H4 (cell line): Measurements from ENCODE around the gene C5orf34. TPM values are rescaled to one million over a fixed set of nuclear protein-coding genes. Genes with fewer than 3 reads are reported as not detected.
"Not testable (repeated sequence)": the region's sequence is repeated elsewhere in the genome, so short reads cannot be mapped to it uniquely, and the experiment has no call there.

Experiments
- DNase-seq: peaks from one replicate; pipeline ENCODE4 v3.0.0-alpha.2; 2015; ENCODE audit warnings: low spot score
- total RNA-seq: library from RNA; depleted of rRNA; stranded (reverse); fragments of >200 nt; shearing (Covaris generic); gene quantifications from 2 replicates; pipeline ENCODE4 v1.2.3, GENCODE V29; 2014; rRNA removed

Gene C5orf34, protein sequence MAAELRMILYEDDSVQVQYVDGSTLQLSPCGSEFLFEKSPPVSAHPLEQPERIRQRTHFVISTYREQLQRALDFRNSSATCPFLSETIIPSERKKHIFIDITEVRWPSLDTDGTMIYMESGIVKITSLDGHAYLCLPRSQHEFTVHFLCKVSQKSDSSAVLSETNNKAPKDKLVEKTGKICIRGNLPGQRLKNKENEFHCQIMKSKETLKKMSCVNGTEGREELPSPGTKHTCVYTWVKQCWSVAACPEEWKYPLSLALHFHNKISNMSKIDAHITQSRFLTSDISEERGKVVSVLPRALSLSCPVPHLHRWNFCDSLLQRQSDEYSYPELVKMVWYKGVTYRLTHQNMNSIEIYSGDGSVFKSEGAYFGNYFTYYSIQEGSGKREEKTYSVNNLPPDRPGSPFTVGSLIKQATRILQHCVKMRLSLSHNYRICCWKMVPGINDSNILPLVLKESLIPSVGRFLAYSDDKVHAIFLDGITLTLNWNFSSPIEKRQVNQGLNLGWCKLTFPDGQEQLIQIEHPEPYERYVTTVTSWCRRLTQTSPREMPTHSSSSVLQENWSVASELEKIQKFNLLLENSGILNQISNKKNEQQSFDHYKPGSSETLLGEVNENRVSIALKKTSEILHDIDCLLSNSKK
- total RNA-seq = 14.4 and 15.1 TPM in 2 replicates

DNA sequence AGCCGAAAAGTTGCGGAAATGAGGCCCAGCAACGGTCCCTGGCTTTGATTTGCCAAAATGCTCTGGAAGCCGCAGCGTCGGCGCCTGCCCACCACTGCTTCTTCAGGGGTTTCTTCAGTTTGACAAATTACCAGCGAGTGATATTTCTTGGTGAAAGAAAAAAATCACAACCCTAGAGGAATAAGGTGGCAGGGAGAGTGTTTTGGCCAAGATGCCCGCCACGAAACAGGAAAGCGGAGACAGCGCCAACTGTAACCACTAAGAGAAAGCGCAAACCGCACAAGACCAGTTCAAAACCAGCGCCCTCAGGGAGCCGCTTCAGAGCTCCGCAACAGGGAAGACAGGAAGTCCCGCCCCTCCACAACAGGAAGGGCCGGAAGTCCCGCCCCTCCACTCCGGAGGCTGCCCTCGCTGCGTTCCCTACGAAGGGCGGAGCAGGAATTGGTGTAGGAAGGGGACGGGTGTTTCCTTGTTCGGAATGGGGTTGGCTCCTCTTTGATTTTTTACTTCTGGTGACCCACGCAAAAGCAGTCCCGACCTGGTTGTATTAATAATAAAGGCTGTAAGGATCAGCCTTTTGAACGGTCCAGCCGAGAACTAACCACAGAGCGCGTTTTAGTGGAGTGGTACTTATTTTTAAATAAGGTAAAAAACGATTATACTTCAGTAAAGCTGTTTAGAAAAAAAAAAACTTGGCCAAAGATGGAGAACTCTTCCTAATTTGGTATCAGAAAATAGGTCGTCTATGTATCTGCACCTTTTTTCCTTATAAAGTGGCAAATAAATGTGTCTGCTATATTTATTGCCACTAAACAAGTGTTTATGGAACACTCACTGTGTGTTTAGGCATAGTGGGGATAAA lies at the start of gene C5orf34:
TSS of gene C5orf34 (minus strand) at position 333 of the 862 bp plus-strand sequence. CDS start 5,809 bp downstream, outside the sequence.
- peak; percentile 95 for DNase-seq

DNA sequence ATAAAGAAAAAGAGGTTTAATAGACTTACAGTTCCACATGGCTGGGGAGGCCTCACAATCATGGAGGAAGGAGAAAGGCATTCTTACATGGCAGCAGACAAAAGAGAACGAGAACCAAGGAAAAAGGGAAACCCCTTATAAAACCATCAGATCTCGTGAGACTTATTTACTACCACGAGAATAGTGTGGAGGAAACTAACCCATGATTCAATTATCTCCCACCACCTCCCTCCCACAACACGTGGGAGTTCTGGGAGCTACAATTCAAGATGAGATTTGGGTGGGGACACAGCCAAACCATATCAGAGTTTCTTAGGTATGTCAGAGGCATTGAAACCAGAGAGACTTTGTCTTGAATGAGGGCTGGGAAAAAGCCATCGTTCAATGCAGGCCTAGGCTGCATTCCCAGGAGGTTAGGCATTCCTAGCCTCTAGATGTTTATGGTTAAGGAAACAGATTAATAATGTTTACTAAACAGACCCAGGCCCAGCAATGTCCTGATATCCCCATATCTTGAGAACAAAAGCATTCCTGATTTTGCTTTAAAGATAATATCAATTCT lies 49.4 kb upstream of the C5orf34 start:
- DNase-seq = no peak

DNA sequence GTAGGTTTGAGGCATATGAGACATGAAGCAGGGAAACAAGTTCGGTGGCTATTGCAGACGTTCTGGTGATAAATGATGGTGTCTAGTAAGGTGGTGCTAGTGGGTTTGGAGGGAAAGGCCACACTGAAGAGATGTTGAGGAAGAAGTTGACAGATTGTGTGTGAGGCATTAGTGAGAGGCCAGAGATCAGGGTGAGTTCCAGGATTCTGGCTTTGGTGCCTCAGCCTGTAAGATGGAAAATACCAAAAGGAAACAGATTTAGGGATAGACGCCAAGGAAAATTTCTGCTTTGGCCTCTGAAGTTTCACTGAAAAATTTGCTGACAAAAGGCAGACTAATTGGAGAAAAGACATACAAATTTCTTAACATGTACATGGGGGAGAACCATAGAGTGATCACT lies 48.4 kb upstream of the C5orf34 start:
- no peak for DNase-seq

- DNase-seq = no peak
Observed at GRCh38 chr5:43561356-43561755, 46.4 kb upstream of the C5orf34 start.

DNA sequence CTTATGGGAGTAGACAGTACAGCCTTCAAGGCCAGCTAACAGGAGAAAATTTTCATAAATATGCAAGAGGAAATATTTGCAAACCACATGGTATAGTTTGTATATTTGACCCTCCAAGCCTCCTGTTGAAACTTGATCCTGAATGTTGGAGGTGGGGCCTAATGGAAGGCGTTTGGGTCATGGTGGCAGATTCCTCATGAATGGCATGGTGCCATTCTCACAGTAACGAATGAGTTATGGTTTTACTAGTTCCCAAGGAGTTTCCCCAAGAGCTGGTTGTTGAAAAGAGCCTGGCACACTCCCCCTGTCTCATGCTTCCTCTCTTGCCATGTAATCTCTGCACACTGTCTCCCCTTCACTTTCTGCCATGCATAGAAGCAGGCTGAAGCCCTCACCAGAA lies 45.2 kb upstream of the C5orf34 start:
- peak; percentile 53 for DNase-seq

- peak; percentile 70 for DNase-seq
Observed at GRCh38 chr5:43556857-43557542, 42.1 kb upstream of the C5orf34 start, which contains the start of gene PAIP1. Gene PAIP1 (minus strand): TSS chr5:43557077. CDS start chr5:43556846, 231 bp downstream.

DNA sequence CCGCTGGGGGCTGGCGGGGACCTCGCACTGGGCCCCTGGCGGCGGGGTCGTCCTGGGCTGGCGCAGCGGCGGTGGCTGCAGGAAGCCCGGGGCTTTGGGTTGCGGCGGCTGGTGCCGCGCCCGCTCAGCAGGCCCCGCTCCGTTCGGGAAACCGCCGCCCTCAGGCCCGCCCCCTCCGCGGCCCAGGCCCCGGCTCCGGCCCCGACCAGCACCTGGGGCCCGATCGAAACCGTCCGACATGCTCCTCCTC lies 41.6 kb upstream of the C5orf34 start:
- not testable (repeated sequence) for DNase-seq

GRCh38 chr5:43555895-43556606 lies 41.1 kb upstream of the C5orf34 start:
- peak; percentile 15 for DNase-seq

- DNase-seq = no peak
Observed at GRCh38 chr5:43554497-43554896, 39.5 kb upstream of the C5orf34 start.

- DNase-seq = no peak
Observed at GRCh38 chr5:43553381-43553780, 38.4 kb upstream of the C5orf34 start.

- DNase-seq = no peak
Observed at GRCh38 chr5:43551731-43552130, 36.8 kb upstream of the C5orf34 start.

- not testable (repeated sequence) for DNase-seq
Observed at GRCh38 chr5:43549272-43549671, 34.3 kb upstream of the C5orf34 start.

GRCh38 chr5:43548358-43548757 lies 33.4 kb upstream of the C5orf34 start:
- no peak for DNase-seq

GRCh38 chr5:43547532-43547931 lies 32.6 kb upstream of the C5orf34 start:
- DNase-seq = no peak

- no peak for DNase-seq
Observed at GRCh38 chr5:43543434-43543833, 28.5 kb upstream of the C5orf34 start.

DNA sequence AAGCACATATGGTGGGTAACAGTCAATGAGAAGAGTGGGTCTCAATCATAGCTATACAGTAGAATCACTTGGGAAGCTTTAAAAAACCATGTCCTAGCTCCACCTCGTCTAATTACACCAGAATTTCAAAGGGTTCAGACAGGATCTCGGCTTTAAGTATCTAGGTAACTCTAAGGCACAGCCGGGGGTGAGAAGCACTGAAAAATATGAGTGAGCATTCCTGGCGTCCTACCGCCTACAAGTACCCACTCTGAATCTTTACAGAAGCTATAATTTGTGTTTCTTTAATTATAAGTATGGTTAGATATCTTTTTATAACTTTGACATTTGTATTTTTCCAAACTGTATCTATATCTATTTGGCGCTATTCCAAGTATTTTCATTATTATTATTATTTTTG lies 25.8 kb upstream of the C5orf34 start:
- DNase-seq = no peak

DNA sequence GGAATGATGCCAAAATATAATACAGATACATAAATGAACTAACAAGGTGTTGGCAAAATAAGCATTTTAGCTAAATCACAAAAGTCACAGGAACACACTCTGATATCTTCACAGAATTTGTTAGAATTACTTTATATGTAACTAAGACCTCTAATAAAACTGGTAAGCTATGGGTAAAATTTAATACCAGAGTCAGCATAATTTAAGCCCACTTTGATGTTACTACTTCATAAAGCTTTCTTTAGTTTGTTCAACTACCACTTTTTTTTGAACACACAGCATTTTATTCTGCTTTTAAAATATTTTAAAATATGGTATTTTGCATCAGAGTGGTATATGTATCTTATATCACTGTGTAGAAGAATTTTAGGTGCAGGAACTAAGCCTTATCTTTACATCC lies 22.0 kb upstream of the C5orf34 start:
- DNase-seq = no peak

DNA sequence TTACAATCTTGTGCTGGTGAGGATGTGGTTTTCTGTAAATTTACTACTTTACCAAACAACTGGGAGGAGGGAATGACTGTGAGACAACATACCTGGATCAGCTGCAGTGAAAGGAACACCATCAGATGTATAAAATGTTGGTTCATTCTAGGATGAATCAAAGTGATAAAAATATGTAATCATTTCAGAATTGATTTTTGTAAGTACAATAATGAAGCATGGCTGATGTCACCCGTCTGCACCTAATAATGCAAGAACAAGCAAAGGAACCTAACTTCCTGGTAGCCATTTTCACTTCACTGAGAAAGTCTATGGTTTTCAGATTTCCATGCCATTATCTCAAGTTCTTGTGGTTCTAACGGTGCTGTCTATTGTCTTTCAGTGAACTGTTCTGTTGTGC lies 18.7 kb upstream of the C5orf34 start:
- no peak for DNase-seq

GRCh38 chr5:43530648-43531047 lies 15.7 kb upstream of the C5orf34 start:
- DNase-seq = no peak

DNA sequence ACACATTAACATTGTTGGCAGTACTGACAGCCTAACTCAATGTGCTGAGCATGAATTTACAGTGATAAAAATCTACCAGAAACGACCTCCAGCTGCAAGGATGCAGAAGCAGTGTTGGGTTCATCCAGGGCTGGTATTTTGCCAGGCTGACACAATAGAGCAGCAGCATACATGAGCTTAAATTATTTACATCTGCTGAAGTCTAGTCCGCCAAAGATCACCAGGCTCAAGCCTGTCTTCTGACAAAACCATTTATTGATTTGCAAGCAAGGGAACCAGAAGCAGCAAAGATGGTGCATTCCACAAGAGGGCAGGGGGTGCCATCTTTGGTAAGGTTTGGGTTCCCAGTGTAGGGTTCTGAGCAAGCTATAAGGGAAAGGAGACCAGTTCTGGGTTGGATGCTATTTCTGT lies 8.7 kb upstream of the C5orf34 start:
- DNase-seq = no peak

GRCh38 chr5:43520615-43521014 lies 5.7 kb upstream of the C5orf34 start:
- DNase-seq = no peak
